Keratinocyte (primary cell): ENCODE measurements around the gene MAGI1. TPM values are rescaled to one million over a fixed set of nuclear protein-coding genes. Genes with fewer than 3 reads are reported as not detected.

ENCODE experiments used
- DNase-seq: peaks from one replicate; pipeline ENCODE4 v3.0.0-alpha.2; 2011; ENCODE audit warnings: low read depth, missing footprints, low spot score
- FAIRE-seq: peaks from 2 replicates; lab custom pipeline; 2011; peaks lifted over from hg19 to GRCh38; lab: Jason Lieb, UNC
- H2AFZ ChIP-seq: 2 replicates; pipeline ENCODE4 v1.6.0; 2012; ENCODE audit warnings: low read length, control low read depth, inconsistent platforms; ENCODE audit not compliant: control insufficient read depth
- H3K27ac ChIP-seq: 2 replicates; pipeline ENCODE4 v1.5.1; 2011; ENCODE audit warnings: low read length; ENCODE audit not compliant: control insufficient read depth, insufficient read depth
- H3K27me3 ChIP-seq: 3 replicates; pipeline ENCODE4 v1.6.0; 2011; ENCODE audit warnings: low read length; ENCODE audit not compliant: control insufficient read depth, insufficient read depth; ENCODE audit errors: extremely low read depth
- H3K36me3 ChIP-seq, 2 experiments: 2 replicates in 1 of 2; 3 replicates in 1 of 2; pipeline ENCODE4 v1.5.1; 2011; ENCODE audit warnings: low read length in 2 of 2, mild to moderate bottlenecking in 1 of 2; ENCODE audit not compliant: control insufficient read depth in 2 of 2, insufficient read depth in 2 of 2; ENCODE audit errors: extremely low read depth in 1 of 2
- H3K4me1 ChIP-seq: 3 replicates; pipeline ENCODE4 v1.5.1; 2011; ENCODE audit warnings: low read length; ENCODE audit not compliant: control insufficient read depth, insufficient read depth; ENCODE audit errors: extremely low read depth
- H3K4me2 ChIP-seq: 3 replicates; pipeline ENCODE4 v1.6.0; 2011; ENCODE audit warnings: low read depth, low read length; ENCODE audit not compliant: control insufficient read depth, insufficient read depth; ENCODE audit errors: extremely low read depth
- H3K4me3 ChIP-seq, 3 experiments: fragments of 200-600 bp in 1 of 3; sonication (generic) in 1 of 3; 2 replicates in 2 of 3; 3 replicates in 1 of 3; pipeline ENCODE4 v1.5.1; 2011 to 2016; ENCODE audit warnings: low read length in 3 of 3, mild to moderate bottlenecking in 3 of 3, control low read depth in 2 of 3, inconsistent platforms in 1 of 3, low read depth in 1 of 3, mixed read lengths in 1 of 3, mixed run types in 1 of 3, moderate library complexity in 1 of 3; ENCODE audit not compliant: control insufficient read depth in 2 of 3, insufficient read depth in 2 of 3; ENCODE audit errors: extremely low read depth in 1 of 3
- H3K79me2 ChIP-seq: 2 replicates; pipeline ENCODE4 v1.6.0; 2012; ENCODE audit warnings: low read length; ENCODE audit not compliant: control insufficient read depth, insufficient read depth
- H3K9ac ChIP-seq: 3 replicates; pipeline ENCODE4 v1.6.0; 2011; ENCODE audit warnings: low read length; ENCODE audit not compliant: control insufficient read depth, insufficient read depth; ENCODE audit errors: extremely low read depth
- H3K9me1 ChIP-seq: 3 replicates; pipeline ENCODE4 v1.6.0; 2011; ENCODE audit warnings: low read length; ENCODE audit not compliant: control insufficient read depth, insufficient read depth; ENCODE audit errors: extremely low read depth
- H3K9me3 ChIP-seq: 2 replicates; pipeline ENCODE4 v1.5.1; 2012; ENCODE audit warnings: low read depth, low read length; ENCODE audit not compliant: control insufficient read depth
- H4K20me1 ChIP-seq: 3 replicates; pipeline ENCODE4 v1.6.0; 2011; ENCODE audit warnings: low read length; ENCODE audit not compliant: control insufficient read depth, insufficient read depth; ENCODE audit errors: extremely low read depth
- CTCF ChIP-seq, 3 experiments: IDR thresholded peaks in 1 of 3; conservative IDR thresholded peaks in 1 of 3; optimal IDR thresholded peaks in 1 of 3; 2 replicates in 2 of 3; 3 replicates in 1 of 3; pipeline versions ENCODE3 to v1.5.1; 2011; ENCODE audit warnings: low read length in 3 of 3, mild to moderate bottlenecking in 3 of 3, moderate library complexity in 2 of 3, control low read depth in 1 of 3, inconsistent platforms in 1 of 3; ENCODE audit not compliant: insufficient read depth in 2 of 3; ENCODE audit errors: extremely low read depth in 1 of 3
- EZH2 ChIP-seq: IDR thresholded peaks from one replicate; pipeline ENCODE4 v1.6.1; 2012; ENCODE audit warnings: inconsistent platforms, mild to moderate bottlenecking, low read length, moderate library complexity
- dilution Hi-C: fragments of 300-500 bp; cut with MboI; formaldehyde crosslinking; loops from one replicate; pipeline ENCODE4 v1.7.0; 2020; ENCODE audit warnings: low sequenced_read_pairs; ENCODE audit not compliant: extremely low pct_ligation_motif_present
- polyA plus RNA-seq, 5 experiments: library from polyadenylated mRNA; depleted of rRNA in 3 of 5; stranded (reverse) in 3 of 5; stranded (forward) in 1 of 5; unstranded in 1 of 5; fragments of >200 nt; gene quantifications; 1 replicate in 1 of 5; 2 replicates in 3 of 5; 3 replicates in 1 of 5; pipeline versions ENCODE4 v1.2.1 to v1.2.3, GENCODE V29; 2011 to 2012; ENCODE audit warnings: missing spikeins in 2 of 5, low read depth in 1 of 5, low replicate concordance in 1 of 5

MAGI1 gene
- polyA plus RNA-seq, 1 donor (not counting 4 experiments of a cell fraction or from before 2014, with no cell fraction given), result 10.9 TPM

GRCh38 chr3:65409176-65409569 lies 629.5 kb downstream of the MAGI1 start:
- DNase-seq (no peak), FAIRE-seq (no peak)
- Histone ChIP-seq H3K27me3 (no peaks in the 10 kb centered on the region), H3K9ac (no peak overlapping the region), H3K4me3 (no peak overlapping the region), H3K79me2 (no peaks in the 10 kb centered on the region), H3K36me3 (no peaks in the 10 kb centered on the region), H3K27ac (no peak overlapping the region), H3K9me3 (no peaks in the 10 kb centered on the region), H3K9me1 (no peaks in the 10 kb centered on the region), H2AFZ (no peak overlapping the region), H3K4me1 (no peaks in the 10 kb centered on the region), H3K4me2 (no peak overlapping the region), H4K20me1 (no peaks in the 10 kb centered on the region)
- dilution Hi-C loops, result no loop called here
- TF ChIP-seq EZH2 (no peak), CTCF (optimal IDR thresholded peaks at IDR 0.05 in 1 of 3, IDR thresholded peaks at IDR 0.05 in 1 of 3, conservative IDR thresholded peaks at IDR 0.05 in 1 of 3; ENCODE audit: extremely low read depth in 1 of 3, insufficient read depth in 2 of 3, low read length in 3 of 3) (no peak)

DNA sequence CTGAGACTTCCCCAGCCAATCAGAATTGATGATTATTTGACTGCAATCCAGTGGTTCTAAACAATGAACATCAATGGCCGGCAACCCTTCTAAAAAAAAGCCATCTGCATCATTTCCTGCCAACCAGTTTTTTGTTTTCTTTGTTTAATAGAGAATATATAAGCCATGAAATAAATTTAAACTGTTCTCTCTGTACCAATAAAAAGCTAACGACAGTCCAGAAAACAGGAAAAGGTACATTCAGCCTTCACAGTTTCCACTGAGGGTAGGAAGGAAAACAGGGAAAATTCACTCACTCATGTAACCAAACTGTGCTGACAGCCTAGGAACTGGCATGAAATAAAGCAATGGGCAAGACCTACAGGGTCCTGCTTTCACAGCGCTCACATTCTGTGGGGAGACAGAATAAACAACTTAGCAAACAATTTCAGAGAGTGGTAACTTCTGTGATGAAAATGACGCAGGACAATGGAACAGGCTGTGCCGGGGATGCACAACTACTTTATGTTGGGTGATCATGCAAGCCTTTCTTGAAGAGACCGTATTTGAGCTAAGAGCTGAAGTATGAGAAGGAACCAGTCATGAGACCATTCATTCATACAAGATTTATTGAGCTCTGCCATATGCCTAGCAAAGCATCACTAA lies 630.1 kb downstream of the MAGI1 start:
- no peak for FAIRE-seq
- Histone ChIP-seq H3K27ac (no peak overlapping the region), H3K9me1 (no peaks in the 10 kb centered on the region), H3K4me1 (no peaks in the 10 kb centered on the region), H3K9me3 (no peaks in the 10 kb centered on the region), H3K79me2 (no peaks in the 10 kb centered on the region), H3K9ac (no peak overlapping the region), H2AFZ (no peak overlapping the region), H4K20me1 (no peaks in the 10 kb centered on the region), H3K36me3 (no peaks in the 10 kb centered on the region), H3K4me3 (no peak overlapping the region), H3K27me3 (no peaks in the 10 kb centered on the region), H3K4me2 (no peak overlapping the region)
- TF ChIP-seq CTCF (optimal IDR thresholded peaks at IDR 0.05 in 1 of 3, IDR thresholded peaks at IDR 0.05 in 1 of 3, conservative IDR thresholded peaks at IDR 0.05 in 1 of 3; ENCODE audit: extremely low read depth in 1 of 3, insufficient read depth in 2 of 3, low read length in 3 of 3) (no peak), EZH2 (no peak)
- dilution Hi-C loops, result no loop called here
- no peak for DNase-seq
